Spleen (tissue), 7 donors: ENCODE results near the gene FAP.

Experiments
- CTCF ChIP-seq, 11 experiments: fragments of 200-600 bp in 7 of 11; fragments of 450-650 bp in 4 of 11; sonication (generic) in 4 of 11; IDR thresholded peaks in 8 of 11; conservative IDR thresholded peaks in 3 of 11; 1 replicate in 7 of 11; 2 replicates in 4 of 11; pipeline versions ENCODE4 v1.4.0 to v1.8.0; 2016 to 2021; ENCODE audit warnings: antibody characterized with exemption in 11 of 11, inconsistent platforms in 4 of 11, mild to moderate bottlenecking in 1 of 11
- POLR2A ChIP-seq, 3 donors: fragments of 450-650 bp; IDR thresholded peaks; one replicate each; pipeline ENCODE4 v1.5.1; 2017; ENCODE audit warnings: antibody characterized with exemption in 3 of 3, mild to moderate bottlenecking in 1 of 3
- POLR2AphosphoS5 ChIP-seq, 3 donors: sonication (generic); formaldehyde crosslinking; IDR thresholded peaks; one replicate each; pipeline ENCODE4 v1.5.1; 2017; ENCODE audit warnings: antibody characterized with exemption in 3 of 3
- donor health status: DM: no; HTN: no; CAD: no; lungs with moderate emphysema.
- donor health status: DM: no; HTN: no; CAD: no.
- donor health status: DM: no; HTN: no; CAD: no.

DNA sequence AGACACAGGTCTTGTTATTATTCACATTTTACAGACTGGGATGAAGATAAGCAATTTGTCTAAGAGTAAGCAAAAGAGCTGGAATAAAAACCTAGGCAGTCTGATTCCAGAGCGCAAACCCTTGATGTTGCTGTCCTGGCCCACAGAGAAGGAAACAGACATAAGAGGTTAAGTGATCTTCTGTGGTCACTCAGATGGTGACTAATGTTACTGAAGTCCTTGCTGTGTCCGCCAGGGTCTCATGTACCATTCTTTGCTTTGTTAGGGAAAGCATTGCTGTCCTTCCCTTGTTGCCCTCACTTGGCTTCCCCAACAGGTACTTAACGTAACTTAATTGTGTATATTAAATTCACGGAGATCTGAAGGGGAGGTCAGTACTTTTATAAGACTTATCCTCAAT lies 14.9 kb upstream of the FAP start:
- no peak for TF ChIP-seq CTCF (IDR thresholded peaks at IDR 0.05 in 8 of 11, conservative IDR thresholded peaks at IDR 0.05 in 3 of 11)
- TF ChIP-seq POLR2A (IDR thresholded peaks at IDR 0.05) = no peak
- TF ChIP-seq POLR2AphosphoS5 (IDR thresholded peaks at IDR 0.05) = no peak
